SU-DHL-6 (cell line): ENCODE results near the gene SOCS1.

Source experiments
- H2AFZ ChIP-seq: fragments of 200-600 bp; sonication (generic); 2 replicates; pipeline ENCODE4 v1.6.1; 2014; ENCODE audit warnings: low read depth, mild to moderate bottlenecking, moderate library complexity, mixed read lengths, antibody characterized with exemption, low read length; ENCODE audit not compliant: severe bottlenecking
- H3F3A ChIP-seq: fragments of 200-600 bp; shearing (Covaris generic); 2 replicates; pipeline ENCODE4 v1.6.0; 2016; ENCODE audit warnings: antibody characterized with exemption, mild to moderate bottlenecking; ENCODE audit not compliant: insufficient read depth
- H3K27ac ChIP-seq: fragments of 200-600 bp; sonication (generic); 2 replicates; pipeline ENCODE4 v1.5.1; 2016; ENCODE audit warnings: low read depth, mild to moderate bottlenecking, low read length, moderate library complexity, mixed read lengths
- H3K27me3 ChIP-seq: fragments of 200-600 bp; sonication (generic), shearing (Covaris generic); 2 replicates; pipeline ENCODE4 v1.6.0; 2014; ENCODE audit warnings: mild to moderate bottlenecking, low read length
- H3K36me3 ChIP-seq: fragments of 200-600 bp; sonication (generic); 2 replicates; pipeline ENCODE4 v1.6.1; 2014; ENCODE audit warnings: mild to moderate bottlenecking, low read length, mixed read lengths
- H3K4me2 ChIP-seq: fragments of 300-600, 200-600 bp; shearing (Covaris generic), sonication (generic); 2 replicates; pipeline ENCODE4 v1.6.0; 2014; ENCODE audit warnings: low read length, low read depth, mild to moderate bottlenecking; ENCODE audit not compliant: poor library complexity, severe bottlenecking
- H3K4me3 ChIP-seq: fragments of 200-600 bp; sonication (generic); 2 replicates; pipeline ENCODE4 v1.5.1; 2014; ENCODE audit warnings: antibody characterized with exemption, low read length, mild to moderate bottlenecking, mixed read lengths; ENCODE audit not compliant: insufficient read depth, poor library complexity, severe bottlenecking
- H3K79me2 ChIP-seq: fragments of 200-600 bp; sonication (generic); 2 replicates; pipeline ENCODE4 v1.6.1; 2014; ENCODE audit warnings: mild to moderate bottlenecking, low read length, moderate library complexity; ENCODE audit not compliant: insufficient read depth
- H3K9ac ChIP-seq: fragments of 200-600 bp; sonication (generic); 2 replicates; pipeline ENCODE4 v1.7.0; 2014; ENCODE audit warnings: mild to moderate bottlenecking, low read length
- H3K9me2 ChIP-seq: fragments of 200-600 bp; sonication (generic); replicated peaks from 2 replicates; pipeline ENCODE4 v1.6.1; 2014; ENCODE audit warnings: low read length; ENCODE audit not compliant: insufficient read depth
- H3K9me3 ChIP-seq: fragments of 200-600 bp; sonication (generic); 2 replicates; pipeline ENCODE4 v1.6.1; 2014; ENCODE audit warnings: low read length, mixed read lengths; ENCODE audit not compliant: insufficient read depth
- H4K20me1 ChIP-seq: fragments of 200-600 bp; sonication (generic); 2 replicates; pipeline ENCODE4 v1.6.1; 2014; ENCODE audit warnings: low read depth, mild to moderate bottlenecking, antibody characterized with exemption, low read length, moderate library complexity, mixed read lengths
- CTCF ChIP-seq: fragments of 200-600 bp; sonication (generic); IDR thresholded peaks from one replicate; pipeline ENCODE4 v1.5.1; 2017; ENCODE audit warnings: antibody characterized with exemption, mild to moderate bottlenecking, low read length, moderate library complexity; ENCODE audit not compliant: insufficient read depth, poor library complexity, severe bottlenecking
- EZH2phosphoT487 ChIP-seq: fragments of 200-600 bp; sonication (generic), shearing (Covaris generic); conservative IDR thresholded peaks from 2 replicates; pipeline ENCODE4 v1.6.1; 2018; ENCODE audit warnings: mild to moderate bottlenecking, antibody characterized with exemption, low read length, moderate library complexity, mixed read lengths

SOCS1 gene

GRCh38 chr16:11234884-11235702 lies 20.9 kb downstream of the SOCS1 start:
- H3K9me3 ChIP-seq = no peaks in the 10 kb centered on the region
- H4K20me1 ChIP-seq = no peaks in the 10 kb centered on the region
- no peak overlapping the region for H3K27ac ChIP-seq
- H3K79me2 ChIP-seq = no peaks in the 10 kb centered on the region
- no peaks in the 10 kb centered on the region for H3K27me3 ChIP-seq
- H3K4me3 ChIP-seq = no peak overlapping the region
- no peak for TF ChIP-seq CTCF
- no peak for TF ChIP-seq EZH2phosphoT487
- H2AFZ ChIP-seq = no peak overlapping the region
- no peak overlapping the region for H3K9ac ChIP-seq
- no peaks in the 10 kb centered on the region for H3F3A ChIP-seq
- H3K36me3 ChIP-seq = no peaks in the 10 kb centered on the region
- no peaks in the 10 kb centered on the region for H3K9me2 ChIP-seq
- no peak overlapping the region for H3K4me2 ChIP-seq

GRCh38 chr16:11233727-11234376 lies 22.2 kb downstream of the SOCS1 start:
- H3K4me2 ChIP-seq = no peak overlapping the region
- H3K27ac ChIP-seq = no peak overlapping the region
- no peaks in the 10 kb centered on the region for H3K79me2 ChIP-seq
- no peaks in the 10 kb centered on the region for H3K9me3 ChIP-seq
- H3K9ac ChIP-seq = no peak overlapping the region
- TF ChIP-seq EZH2phosphoT487 (no peak), CTCF (no peak)
- H3K4me3 ChIP-seq = no peak overlapping the region
- H2AFZ ChIP-seq = no peak overlapping the region
- H4K20me1 ChIP-seq = no peaks in the 10 kb centered on the region
- H3K27me3 ChIP-seq = no peaks in the 10 kb centered on the region
- no peaks in the 10 kb centered on the region for H3K9me2 ChIP-seq
- H3F3A ChIP-seq = no peaks in the 10 kb centered on the region
- H3K36me3 ChIP-seq = no peaks in the 10 kb centered on the region

- Histone ChIP-seq H3K36me3 (no peaks in the 10 kb centered on the region), H2AFZ (peak overlapping the region; percentile 4), H3K9me3 (no peaks in the 10 kb centered on the region), H4K20me1 (no peaks in the 10 kb centered on the region), H3K27ac (no peak overlapping the region), H3K4me2 (peak overlapping the region; percentile 4), H3F3A (no peaks in the 10 kb centered on the region), H3K9ac (no peak overlapping the region), H3K9me2 (no peaks in the 10 kb centered on the region), H3K79me2 (no peaks in the 10 kb centered on the region), H3K27me3 (no peaks in the 10 kb centered on the region), H3K4me3 (no peak overlapping the region)
- no peak for TF ChIP-seq EZH2phosphoT487
- TF ChIP-seq CTCF = no peak
Measured at GRCh38 chr16:11232852-11233726, 22.9 kb downstream of the SOCS1 start.
